HG03558 (cell line): Measurements from ENCODE around the gene ROBO1.
"Not testable (repeated sequence)": the region's sequence is repeated elsewhere in the genome, so short reads cannot be mapped to it uniquely, and the experiment has no call there.

ENCODE experiments used
- ATAC-seq: cut with Tn5 transposase; IDR thresholded peaks from one replicate; pipeline ENCODE4 v1.9.1; 2021; ENCODE audit warnings: moderate number of reproducible peaks; ENCODE audit not compliant: unreplicated experiment; ENCODE audit errors: extremely low read depth

ROBO1 gene

DNA sequence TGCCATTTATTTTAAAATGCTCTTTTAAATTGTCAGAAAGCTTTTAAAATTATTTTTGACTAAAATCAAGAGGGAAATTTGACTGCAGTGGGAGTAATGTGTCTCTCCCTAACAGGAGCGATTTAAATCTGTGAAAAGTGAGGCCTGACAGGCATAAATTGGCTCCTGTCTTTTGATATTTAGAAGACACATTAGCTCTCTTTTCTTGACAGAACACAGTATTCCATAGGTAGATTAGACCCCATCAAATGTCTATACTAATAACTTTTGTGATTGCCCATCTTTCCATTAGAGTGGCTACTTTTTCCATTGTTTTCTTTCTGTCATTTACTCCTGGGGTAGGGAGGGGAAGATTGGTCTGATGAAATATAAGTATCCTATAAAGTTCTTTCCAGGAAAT, 866.3 kb downstream of the ROBO1 start:
- no peak for ATAC-seq

DNA sequence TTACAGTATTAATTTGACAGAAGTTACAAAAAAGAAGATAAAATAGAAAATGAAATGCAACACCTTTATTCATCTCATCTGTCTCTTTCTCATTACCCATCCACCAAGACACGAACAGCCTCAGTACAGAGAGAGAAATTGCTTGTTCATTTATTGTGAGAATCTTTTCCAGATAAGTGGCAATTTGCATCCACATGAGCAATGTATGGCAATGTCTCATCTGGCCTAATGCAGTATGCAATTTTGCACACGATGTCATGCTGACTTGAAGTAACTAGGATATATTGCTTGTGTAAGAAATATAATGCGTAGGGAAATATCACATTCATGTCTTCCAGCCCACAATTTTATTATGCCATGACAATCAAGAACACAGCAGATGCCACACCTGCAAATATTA, 866.9 kb downstream of the ROBO1 start:
- no peak for ATAC-seq

DNA sequence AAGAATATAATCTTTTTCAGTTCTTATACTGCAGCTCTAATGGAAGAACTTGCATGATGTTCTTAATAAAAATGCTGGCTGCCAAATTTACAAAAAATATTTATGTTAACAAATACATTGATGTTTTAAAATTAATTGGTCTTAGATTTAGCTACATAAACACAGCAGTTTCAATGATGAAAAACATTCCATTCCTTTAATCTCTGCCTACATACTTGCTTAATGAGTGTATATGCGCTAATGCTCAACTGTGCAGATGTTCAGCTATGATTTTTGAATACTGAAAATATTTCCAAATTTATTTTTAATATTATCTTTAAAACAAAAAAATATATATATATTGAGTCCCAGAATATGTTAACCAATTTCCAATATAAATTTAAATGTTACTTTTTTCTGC, 867.4 kb downstream of the ROBO1 start:
- ATAC-seq = no peak

DNA sequence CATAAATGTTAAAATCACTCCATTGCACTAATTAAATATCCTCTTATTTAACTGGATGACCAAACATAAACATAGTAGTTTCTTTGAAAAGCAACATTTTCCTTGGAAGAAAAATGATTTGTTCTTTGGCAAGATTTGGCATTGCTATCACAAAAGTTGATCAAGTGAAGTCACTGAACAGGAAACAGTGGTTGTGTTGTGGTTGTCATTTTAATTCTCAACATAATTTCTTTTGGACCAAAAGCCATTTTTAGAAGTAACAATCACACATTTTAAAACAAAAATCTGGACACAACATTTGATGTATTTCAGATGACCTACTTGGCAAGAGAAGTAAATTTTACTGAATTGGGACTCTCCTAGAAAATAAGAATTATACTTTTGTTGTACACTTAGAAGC, 872.3 kb downstream of the ROBO1 start:
- no peak for ATAC-seq

DNA sequence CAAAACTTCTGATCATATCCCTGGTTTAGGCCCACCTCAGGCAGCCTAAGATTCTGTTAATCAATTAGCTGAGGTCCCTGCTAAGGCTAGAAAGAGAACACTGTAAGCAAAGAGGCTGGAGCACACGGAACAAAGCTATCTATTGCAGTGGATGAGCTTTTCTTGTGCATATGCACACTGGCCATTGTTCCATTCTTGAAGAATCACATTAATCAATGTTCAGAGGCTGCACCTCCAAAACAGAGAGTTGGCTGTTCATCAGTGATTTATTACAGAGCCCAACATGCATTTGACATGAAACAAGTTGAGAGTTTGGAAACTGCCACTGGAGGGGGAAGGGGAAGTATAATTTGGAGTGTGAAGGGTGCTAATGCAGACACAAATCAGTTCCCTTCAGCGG, 873.0 kb downstream of the ROBO1 start:
- ATAC-seq = no peak

DNA sequence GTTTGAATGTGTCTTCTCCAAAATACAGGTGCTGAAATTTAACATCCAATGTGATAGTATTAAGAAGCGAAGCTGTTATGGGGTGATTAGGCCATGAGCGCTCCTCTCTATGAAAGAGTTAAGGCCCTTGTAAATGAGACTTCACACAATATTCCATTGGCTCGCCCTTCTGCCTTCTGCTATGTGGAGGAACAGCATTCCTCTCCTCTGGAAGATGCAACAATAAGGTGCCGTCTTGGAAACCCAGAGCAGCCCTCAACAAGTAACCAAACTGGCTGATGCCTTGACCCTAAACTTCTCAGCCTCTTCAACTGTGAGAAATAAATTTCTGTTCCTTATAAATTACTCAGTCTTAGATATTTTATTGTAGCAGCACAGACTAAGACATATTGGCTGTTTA, 874.6 kb downstream of the ROBO1 start:
- no peak for ATAC-seq

DNA sequence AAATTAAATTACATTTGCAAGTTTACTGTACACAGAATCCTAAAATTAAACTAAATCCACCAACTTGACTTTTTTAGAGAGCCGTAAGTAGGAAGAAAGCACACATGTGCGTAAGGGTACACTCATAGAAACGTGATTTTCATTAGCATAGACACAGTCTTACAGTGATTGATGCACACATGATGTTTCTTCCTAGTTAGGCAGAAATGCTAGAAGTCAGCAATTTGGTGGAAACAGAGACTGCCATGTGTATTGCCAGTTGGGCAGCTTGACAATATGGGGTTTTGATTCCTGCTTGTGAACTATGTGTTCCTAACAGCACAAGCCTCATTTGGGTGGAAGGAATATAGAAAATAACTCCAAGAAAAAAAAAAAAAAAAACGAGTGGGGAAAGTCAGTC, 878.5 kb downstream of the ROBO1 start:
- no peak for ATAC-seq

DNA sequence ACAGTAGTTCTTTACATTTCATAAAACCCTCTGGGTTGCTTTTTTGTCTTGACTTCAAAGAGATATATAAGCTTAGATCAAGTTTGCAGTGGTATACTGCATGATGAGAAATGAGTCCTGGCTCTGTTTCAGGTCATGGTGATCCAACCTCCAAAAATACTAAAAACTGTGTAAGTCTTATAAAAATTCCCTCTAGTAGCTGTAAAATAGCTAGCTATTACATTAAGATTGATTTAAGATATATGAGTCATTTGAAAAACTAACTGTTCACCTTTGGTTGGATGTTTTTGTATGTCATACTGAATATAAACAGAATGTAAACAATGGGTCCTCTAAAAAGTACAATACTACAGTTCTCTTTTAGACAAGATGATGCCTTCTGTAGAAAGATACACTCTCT, 879.2 kb downstream of the ROBO1 start:
- ATAC-seq = no peak

DNA sequence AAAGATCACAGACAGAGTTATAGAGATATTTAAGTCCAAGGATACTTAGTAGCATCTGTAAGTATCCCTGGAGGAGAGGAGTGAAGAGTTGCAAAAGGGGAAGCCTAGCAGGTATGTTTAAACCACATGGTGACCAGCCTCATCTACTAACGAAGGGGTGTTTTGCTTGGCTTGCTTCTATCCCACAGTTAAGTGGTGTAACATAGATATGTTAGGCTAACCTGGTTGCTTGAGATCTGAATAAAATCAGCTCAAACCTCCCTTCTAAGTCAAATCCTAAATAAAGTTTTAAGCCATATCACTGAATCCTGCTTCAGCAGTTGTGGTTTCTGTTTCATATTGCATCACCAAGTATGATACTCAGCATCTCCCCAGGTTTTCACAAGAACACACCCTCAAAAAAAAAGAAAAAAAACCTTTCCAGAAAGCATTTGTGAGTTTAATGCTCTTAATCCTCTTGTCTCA, 880.2 kb downstream of the ROBO1 start:
- no peak for ATAC-seq

DNA sequence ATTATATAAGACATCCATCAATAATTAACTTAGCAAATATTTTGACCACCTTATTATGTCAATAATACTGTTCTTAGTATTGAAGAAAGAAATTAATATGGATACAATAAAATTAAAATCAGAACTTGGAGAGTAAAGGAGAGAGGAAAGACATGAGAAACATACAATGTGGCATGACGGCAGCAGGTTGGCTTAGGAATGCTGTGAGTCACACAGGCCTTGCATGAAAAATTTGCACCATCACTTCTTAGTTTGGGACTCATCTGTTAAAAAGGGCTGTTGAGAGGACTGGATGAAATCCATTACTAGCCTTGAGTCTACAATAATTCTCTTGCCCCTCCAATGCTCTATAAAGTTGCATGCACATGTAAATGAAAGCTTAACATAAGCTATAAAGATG, 880.8 kb downstream of the ROBO1 start:
- no peak for ATAC-seq

DNA sequence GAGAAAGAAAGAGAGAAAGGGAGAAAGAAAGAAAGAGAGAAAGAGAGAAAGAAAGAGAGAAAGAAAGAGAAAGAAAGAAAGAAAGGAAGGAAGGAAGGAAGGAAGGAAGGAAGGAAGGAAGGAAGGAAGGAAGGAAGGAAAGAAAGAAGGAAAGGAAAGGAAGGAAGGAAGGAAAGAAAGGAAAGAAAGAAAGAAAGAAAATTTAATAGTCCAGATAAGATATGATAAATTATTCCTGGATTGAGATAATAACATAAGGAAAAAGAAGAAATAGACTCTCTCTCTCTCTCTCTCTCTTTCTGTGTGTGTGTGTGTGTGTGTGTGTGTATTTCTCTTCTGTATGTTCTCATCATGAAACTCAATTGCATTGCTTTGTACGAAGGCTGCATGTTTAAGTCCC, 883.2 kb downstream of the ROBO1 start:
- ATAC-seq = not testable (repeated sequence)

DNA sequence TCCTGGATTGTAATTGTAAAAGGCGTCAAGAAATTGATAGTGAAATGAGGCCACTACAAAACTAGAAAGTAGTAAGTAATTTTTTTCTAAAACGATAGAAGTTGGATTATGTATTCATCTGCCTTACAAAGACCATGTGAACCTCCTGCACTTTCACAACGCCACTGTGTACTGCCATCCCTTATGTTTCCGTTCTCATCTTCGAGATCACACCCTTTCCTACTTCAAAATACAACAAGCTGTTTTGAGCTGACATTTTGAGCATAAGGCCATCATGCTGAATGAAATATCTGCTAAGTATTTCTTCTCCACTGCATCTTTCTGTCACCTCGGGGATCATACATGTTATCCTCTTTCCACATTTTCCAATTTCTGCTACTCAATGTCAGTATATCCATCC, 885.5 kb downstream of the ROBO1 start:
- no peak for ATAC-seq

DNA sequence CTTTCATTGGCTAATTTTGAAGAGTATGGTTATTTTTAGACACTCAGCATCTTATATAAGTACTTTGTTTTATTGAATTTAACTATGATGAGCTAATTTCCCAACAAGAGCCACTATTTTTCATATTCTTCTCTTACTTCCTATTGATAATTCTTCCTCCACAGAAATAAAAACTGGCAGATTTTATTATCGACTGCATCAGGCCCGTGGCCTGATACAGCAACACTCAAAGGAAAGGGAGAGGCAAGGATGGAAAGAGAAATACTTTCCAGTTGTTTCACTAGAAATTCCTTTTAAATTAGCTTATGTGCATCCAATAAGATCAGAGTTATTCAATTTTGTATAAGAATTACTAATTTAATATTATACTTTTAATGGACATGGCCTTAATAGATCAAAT, 886.3 kb downstream of the ROBO1 start:
- ATAC-seq = no peak

DNA sequence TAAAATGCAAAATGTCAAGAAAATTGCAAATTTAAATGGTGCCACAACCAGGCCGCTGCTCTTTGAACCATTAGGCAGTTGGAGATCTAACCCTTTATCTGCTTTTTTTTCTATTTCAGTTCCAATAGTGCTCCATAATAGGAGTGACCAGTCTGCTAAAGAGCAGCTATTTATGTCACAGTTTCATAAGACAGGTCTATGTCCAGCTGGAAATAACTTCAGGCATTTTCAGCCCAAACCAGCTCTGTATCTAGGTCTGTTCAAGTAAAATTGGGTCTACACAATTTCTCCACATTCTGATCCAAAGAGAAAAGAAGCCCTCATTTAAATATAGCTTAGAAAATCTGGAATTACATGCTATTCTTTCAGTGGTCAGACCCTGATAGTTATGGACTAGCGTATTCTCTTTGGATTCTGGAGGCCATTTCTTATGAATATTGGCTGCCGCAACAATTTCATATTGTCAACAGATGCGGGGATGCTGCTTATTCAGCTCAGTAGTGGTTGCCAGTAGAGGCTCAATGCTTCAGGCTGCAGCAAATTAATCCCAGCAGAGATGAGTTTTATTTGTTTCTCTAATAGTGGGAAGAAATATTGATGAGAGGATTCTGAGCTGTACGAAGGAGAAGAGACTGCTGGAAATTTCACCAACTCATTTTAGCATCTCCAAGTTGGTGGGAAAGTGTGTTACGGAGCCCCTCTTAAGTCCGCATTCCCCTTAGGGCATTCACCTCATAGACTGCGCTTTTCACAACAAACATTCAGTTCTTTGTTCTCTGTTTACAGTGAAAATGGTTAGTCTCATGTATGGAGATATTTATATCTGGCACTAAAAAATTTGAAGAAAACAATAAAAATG, 887.0 kb downstream of the ROBO1 start:
- ATAC-seq = no peak

DNA sequence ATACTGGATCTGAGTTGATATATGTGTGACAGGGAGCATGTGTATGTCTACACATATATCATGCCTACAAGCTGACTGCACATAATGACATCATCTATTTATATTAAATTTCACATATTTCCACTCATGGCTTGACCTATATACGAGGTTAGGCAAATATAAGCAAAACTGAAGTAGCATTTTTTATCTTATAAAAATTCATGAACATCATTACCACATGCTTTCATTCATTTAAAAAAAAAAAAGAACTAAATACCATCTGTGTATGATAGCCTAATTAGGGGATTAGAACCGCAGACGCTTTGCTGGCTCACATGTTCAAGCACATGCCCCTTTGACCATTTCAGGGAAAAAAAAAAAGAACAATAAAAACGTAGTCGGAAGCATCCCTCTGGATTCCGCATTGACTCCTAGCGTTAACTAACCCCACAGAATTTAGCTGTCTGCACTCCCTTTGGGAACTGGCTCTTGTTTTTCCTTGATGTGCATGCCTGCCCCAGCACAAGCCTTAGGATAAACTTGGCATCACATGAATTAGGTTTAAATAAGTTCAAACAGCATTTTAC, 888.4 kb downstream of the ROBO1 start:
- no peak for ATAC-seq

DNA sequence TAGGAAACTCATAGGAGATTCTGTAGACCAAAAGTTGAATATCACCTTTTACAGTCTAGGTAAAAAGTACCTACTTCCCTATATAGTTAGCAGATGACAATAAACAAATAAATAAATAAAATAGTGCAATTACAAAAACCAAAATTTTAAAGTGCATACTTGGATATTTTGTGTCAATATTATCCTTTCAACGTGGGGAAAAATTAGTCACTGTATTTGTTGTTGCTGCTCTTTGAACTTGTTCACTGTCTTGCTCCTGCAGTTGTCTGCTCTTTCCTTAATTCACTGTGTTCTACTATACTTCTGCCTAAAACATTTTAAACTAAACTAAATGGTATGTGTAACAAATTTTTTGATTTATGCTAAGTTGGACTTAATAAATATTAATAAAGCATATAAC, 889.0 kb downstream of the ROBO1 start:
- ATAC-seq = no peak

DNA sequence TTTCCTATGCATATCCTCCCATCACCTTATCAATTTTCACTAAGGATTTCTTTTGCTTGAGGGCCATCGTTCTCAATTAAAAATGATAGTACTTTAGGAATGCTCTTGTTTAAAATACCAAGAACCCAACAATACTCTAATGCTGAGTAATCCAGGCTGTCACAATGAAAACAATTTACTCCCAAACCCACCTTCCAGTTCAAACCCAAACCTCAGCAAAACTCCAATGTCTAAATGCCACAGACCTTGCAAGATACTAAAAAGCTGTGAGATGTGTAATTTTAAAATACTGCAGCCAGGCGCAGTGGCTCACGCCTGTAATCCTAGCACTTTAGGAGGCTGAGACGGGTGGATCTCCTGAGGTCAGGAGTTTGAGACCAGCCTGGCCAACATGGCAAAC, 889.8 kb downstream of the ROBO1 start:
- ATAC-seq = no peak

DNA sequence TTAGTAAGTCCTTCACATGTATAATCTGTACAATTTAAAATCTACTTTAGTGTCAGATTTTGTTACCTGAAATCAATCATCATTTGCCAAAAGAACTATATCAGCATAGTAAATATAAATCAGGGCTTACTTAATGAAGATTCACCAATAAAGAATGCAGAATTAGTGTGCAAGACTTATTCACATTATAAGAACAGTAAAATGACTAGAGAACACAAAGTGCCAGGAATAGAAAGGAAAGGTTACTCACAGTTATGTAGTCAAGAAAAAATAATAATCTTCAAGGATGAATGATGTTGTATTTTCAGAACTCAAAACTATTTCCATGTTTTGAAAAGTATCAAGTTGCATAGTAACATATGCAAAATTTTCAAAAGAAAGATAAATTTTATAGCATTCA, 891.9 kb downstream of the ROBO1 start:
- no peak for ATAC-seq

DNA sequence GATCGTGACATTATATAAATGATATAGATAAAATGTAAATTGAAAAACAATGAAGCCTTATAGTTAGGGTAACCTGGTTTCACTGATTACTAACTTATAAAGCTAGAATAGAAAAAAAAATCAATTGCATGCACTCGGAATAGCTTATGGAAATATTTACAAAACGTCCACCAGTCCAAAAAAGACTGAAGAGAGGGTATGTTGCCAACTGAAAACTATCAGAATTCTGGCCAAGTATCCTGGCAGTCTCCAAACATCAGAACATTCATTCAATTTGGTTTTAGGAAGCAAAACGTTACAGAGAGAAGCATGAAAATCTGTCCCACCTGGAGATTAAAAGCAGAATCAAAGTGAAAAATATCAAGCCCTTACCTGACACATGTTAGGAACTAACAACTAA, 892.4 kb downstream of the ROBO1 start:
- no peak for ATAC-seq

DNA sequence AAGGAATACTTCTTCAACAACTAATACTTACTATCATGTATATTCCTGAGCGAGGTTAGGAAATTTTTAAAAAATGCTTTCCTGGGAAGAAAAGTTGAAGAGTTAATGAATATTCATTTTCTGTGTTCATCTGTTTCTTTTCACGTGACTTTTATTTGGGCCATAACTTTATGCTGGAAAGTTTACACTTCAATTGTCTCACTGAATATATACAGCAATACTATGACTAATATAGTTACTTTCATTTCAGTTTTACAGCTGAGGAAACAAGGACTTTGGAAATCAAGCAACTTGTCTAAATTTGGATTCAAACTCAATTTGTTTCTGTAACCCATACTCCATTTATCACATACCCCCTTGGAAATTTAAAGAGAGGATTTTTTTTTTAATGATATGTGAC, 894.2 kb downstream of the ROBO1 start:
- no peak for ATAC-seq

DNA sequence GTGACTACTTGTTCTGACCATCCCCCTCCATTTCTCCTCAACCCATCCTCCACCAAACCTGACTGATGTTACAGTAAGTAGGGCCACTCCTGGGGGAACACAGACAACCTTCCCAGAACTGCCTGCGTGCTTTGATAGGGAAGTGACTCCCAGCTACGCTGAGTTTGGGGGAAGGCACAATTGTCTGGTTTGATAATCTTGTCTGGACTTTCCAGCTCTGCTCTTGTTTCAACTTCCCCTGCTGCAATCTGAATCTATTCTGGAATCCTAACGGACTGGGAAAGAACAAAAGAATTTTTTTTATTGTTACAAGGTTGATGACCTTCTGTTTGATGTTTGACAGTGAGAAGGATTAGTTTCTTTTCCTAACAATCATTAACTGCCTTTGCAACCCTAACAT, 895.6 kb downstream of the ROBO1 start:
- ATAC-seq = no peak

DNA sequence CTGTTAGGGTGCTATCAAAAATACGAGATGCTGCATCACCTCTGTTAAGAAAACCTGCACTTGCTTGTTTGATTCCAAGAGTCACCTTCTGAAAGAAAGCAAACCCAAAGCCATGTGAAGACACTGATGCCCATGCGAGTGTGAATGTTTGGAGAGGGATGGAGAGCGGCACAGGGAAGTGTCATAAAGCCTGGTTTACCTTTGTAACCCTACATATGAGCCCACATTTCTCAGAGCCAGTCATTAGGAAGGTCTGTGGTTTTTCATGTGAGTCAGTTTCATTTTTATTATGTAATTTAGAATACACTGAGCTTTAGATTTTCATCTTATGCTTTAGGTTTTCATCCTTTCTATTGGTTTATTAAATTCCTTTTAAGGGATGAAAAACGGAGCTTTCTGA, 896.8 kb downstream of the ROBO1 start:
- no peak for ATAC-seq
